HG03460 (cell line): Measurements from ENCODE around the gene DAND5.

Source experiments
- ATAC-seq: cut with Tn5 transposase; IDR thresholded peaks from one replicate; pipeline ENCODE4 v1.9.1; 2021; ENCODE audit not compliant: unreplicated experiment

Gene DAND5

GRCh38 chr19:12991296-12991695 lies 21.9 kb downstream of the DAND5 start:
- no peak for ATAC-seq

- ATAC-seq = no peak
These were observed 23.4 kb downstream of the DAND5 start for GRCh38 chr19:12992729-12993128.

- no peak for ATAC-seq
These were observed 24.2 kb downstream of the DAND5 start for GRCh38 chr19:12993562-12993961.

- ATAC-seq = no peak
These were observed 25.6 kb downstream of the DAND5 start, which contains the start of gene NFIX for GRCh38 chr19:12994701-12995595. Gene NFIX (plus strand): TSS chr19:12995475. CDS start chr19:12995838, 363 bp downstream.

- ATAC-seq = no peak
These were observed 26.4 kb downstream of the DAND5 start for GRCh38 chr19:12995596-12996405.

- ATAC-seq = no peak
These were observed 27.2 kb downstream of the DAND5 start for GRCh38 chr19:12996406-12997094.

- ATAC-seq = no peak
These were observed 28.0 kb downstream of the DAND5 start for GRCh38 chr19:12997179-12997966.

- no peak for ATAC-seq
These were observed 28.9 kb downstream of the DAND5 start for GRCh38 chr19:12997967-12998940.

- ATAC-seq = no peak
These were observed 31.8 kb downstream of the DAND5 start for GRCh38 chr19:13001166-13001501.

- ATAC-seq = no peak
These were observed 32.3 kb downstream of the DAND5 start for GRCh38 chr19:13001502-13002165.

GRCh38 chr19:13002166-13002898 lies 33.0 kb downstream of the DAND5 start:
- no peak for ATAC-seq

GRCh38 chr19:13003081-13003480 lies 33.7 kb downstream of the DAND5 start:
- no peak for ATAC-seq

GRCh38 chr19:13004273-13004672 lies 34.9 kb downstream of the DAND5 start:
- ATAC-seq = no peak

- no peak for ATAC-seq
These were observed 35.9 kb downstream of the DAND5 start for GRCh38 chr19:13005253-13005652.

- no peak for ATAC-seq
These were observed 36.5 kb downstream of the DAND5 start for GRCh38 chr19:13005861-13006370.

GRCh38 chr19:13006431-13007281 lies 37.3 kb downstream of the DAND5 start:
- ATAC-seq = no peak
